ENCODE measurements around the gene ICE2. TPM values are rescaled to one million over a fixed set of nuclear protein-coding genes. Genes with fewer than 3 reads are reported as not detected.
A peak's percentile ranks its signal among the peaks of the same experiment; 100 is the strongest.

Gene ICE2
- total and polyA plus RNA-seq, 2 of the 8 experiments (the other 6 are each of a cell fraction or from before 2014, with no cell fraction given) = 40.0 to 87.3 TPM

DNA sequence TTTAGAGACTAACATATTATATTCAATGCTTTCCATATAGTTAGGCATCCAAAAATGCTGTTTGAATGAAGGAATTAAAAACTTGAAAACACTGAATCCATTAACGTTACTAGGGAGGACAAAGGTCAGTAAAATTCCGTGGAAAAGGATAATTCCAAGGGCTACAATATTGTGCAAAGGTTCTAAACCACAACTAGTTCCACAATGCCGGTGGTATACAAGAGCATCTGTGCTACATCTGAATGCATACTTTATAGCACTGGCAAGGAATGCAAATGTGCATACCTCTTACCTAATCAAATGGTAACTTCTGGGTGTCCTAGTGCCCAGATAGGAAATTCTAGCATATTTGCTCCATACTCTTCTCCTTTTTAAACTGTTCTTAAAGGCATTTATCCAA is 2.2 kb downstream of the ICE2 start:
- peak overlapping the region in 1 of 4 experiments; percentile 5; a peak in 1 of 8 replicates for H3K4me3 ChIP-seq (ENCODE audit: extremely low read depth in 1 of 4, insufficient read depth in 2 of 4, low read depth in 3 of 4, low read length in 4 of 4)
- H4K5ac ChIP-seq (ENCODE audit: insufficient read length, low read depth, low read length) = no peak overlapping the region
- no peak overlapping the region for H2BK120ac ChIP-seq (replicated peaks; ENCODE audit: low read depth, low read length)
- no peak overlapping the region for H3K4me2 ChIP-seq (ENCODE audit: insufficient read depth in 1 of 2, low read depth in 2 of 2, low read length in 2 of 2)
- peaks cover 2 to 12% (median 7%) of the 10 kb centered on the region in 4 experiments; a peak in 6 of 7 replicates for H3K4me1 ChIP-seq (replicated peaks in 1 of 4; ENCODE audit: control insufficient read depth in 3 of 4, insufficient read depth in 4 of 4, low read length in 3 of 4)
- FAIRE-seq (no peak), DNase-seq (ENCODE audit: low read depth in 1 of 2, low spot score in 2 of 2) (no peak)
- no peak overlapping the region for H3K56ac ChIP-seq (replicated peaks; ENCODE audit: insufficient read length, low read depth, low read length)
- H2AFZ ChIP-seq (ENCODE audit: low read length) = no peak overlapping the region
- H3K23ac ChIP-seq (ENCODE audit: insufficient read length) = no peak overlapping the region
- no peak overlapping the region for H2BK12ac ChIP-seq (ENCODE audit: low read depth, low read length)
- no peak overlapping the region for H4K91ac ChIP-seq (replicated peaks; ENCODE audit: insufficient read length, low read length)
- H3K4ac ChIP-seq (replicated peaks; ENCODE audit: insufficient read length, low read depth, low read length) = no peak overlapping the region
- POLR2A ChIA-PET (ENCODE audit: partially characterized antibody) = interaction anchor here (1.0 kb wide), 1 partner anchor 10 kb away, joined by 4 read pairs; no protein-coding TSS in a partner anchor
- no peak overlapping the region for H2BK5ac ChIP-seq (ENCODE audit: low read depth, low read length)
- H3K9me3 ChIP-seq (ENCODE audit: insufficient read depth in 2 of 2, low read depth in 1 of 2, low read length in 1 of 2) = no peaks in the 10 kb centered on the region
- H3K27ac ChIP-seq (ENCODE audit: low read depth, low read length) = no peak overlapping the region
- no peak overlapping the region for H3K9ac ChIP-seq (replicated peaks in 1 of 4; ENCODE audit: extremely low read depth in 1 of 4, low read depth in 3 of 4, low read length in 3 of 4)
- peaks cover 0 to 45% (median 9%) of the 10 kb centered on the region in 4 experiments; a peak in 7 of 8 replicates for H3K36me3 ChIP-seq (ENCODE audit: control insufficient read depth in 2 of 4, insufficient read depth in 4 of 4, low read length in 3 of 4)
- no peak overlapping the region for H3K18ac ChIP-seq (ENCODE audit: extremely low read depth, low read length)
- no peak overlapping the region for H2BK20ac ChIP-seq (ENCODE audit: low read length)
- no peak overlapping the region for H2BK15ac ChIP-seq (ENCODE audit: low read length)
- H3K23me2 ChIP-seq (ENCODE audit: low read depth, low read length) = peaks cover 9% of the 10 kb centered on the region
- no peaks in the 10 kb centered on the region for H3K27me3 ChIP-seq (replicated peaks in 1 of 4; ENCODE audit: control insufficient read depth in 3 of 4, extremely low read depth in 1 of 4, insufficient read depth in 3 of 4, low read length in 3 of 4)
- CTCF ChIA-PET (ENCODE audit: partially characterized antibody) = interaction anchor here (0.6 to 1.5 kb wide), 2 partner anchors 117 to 644 kb away, joined by 3 to 4 read pairs; no protein-coding TSS in a partner anchor
- H3K14ac ChIP-seq (ENCODE audit: insufficient read length) = no peak overlapping the region
- peaks cover 7 to 28% of the 10 kb centered on the region in 2 experiments; a peak in 3 of 4 replicates for H3K79me2 ChIP-seq (ENCODE audit: control insufficient read depth in 1 of 2, insufficient read depth in 2 of 2, low read length in 2 of 2)
- no peak overlapping the region for H4K8ac ChIP-seq (ENCODE audit: extremely low read depth, insufficient read depth, low read length)
- H2AK5ac ChIP-seq (ENCODE audit: low read depth, low read length) = no peak overlapping the region
- peaks cover 0 to 3% of the 10 kb centered on the region in 2 experiments for H4K20me1 ChIP-seq (replicated peaks in 1 of 2; ENCODE audit: control insufficient read depth in 1 of 2, insufficient read depth in 2 of 2, low read length in 2 of 2)
- 75% methylated on average over 3 of the region's 3 CpGs; no CpG with 5 or more reads in 1 of the 2 experiments for WGBS, 2 experiments (ENCODE audit: extremely low coverage in 1 of 2, insufficient coverage in 1 of 2, insufficient read length in 1 of 2, insufficient replicate concordance in 2 of 2, low coverage in 1 of 2, low lambda C conversion rate in 2 of 2, missing lambda C conversion rate in 1 of 2)
- peaks cover 7% of the 10 kb centered on the region for H3K79me1 ChIP-seq (ENCODE audit: low read depth, low read length)
- TF ChIP-seq YY1 (IDR thresholded peaks at IDR 0.05; ENCODE audit: low read depth, low read length) (no peak), FOSL1 (IDR thresholded peaks at IDR 0.05; ENCODE audit: insufficient read depth, low read depth, low read length) (no peak), RBBP5 (IDR thresholded peaks at IDR 0.05; ENCODE audit: borderline replicate concordance, low read depth, low read length) (no peak), SIN3A (conservative IDR thresholded peaks at IDR 0.05 in 1 of 2, IDR thresholded peaks at IDR 0.05 in 1 of 2; ENCODE audit: low read depth in 1 of 2, low read length in 2 of 2) (no peak), EP300 (IDR thresholded peaks at IDR 0.05; ENCODE audit: borderline replicate concordance in 1 of 2, low read depth in 2 of 2, low read length in 2 of 2) (no peak), JUN (IDR thresholded peaks at IDR 0.05; ENCODE audit: low read depth, low read length) (no peak), NRF1 (IDR thresholded peaks at IDR 0.05; ENCODE audit: low read depth, low read length) (no peak), TCF12 (IDR thresholded peaks at IDR 0.05; ENCODE audit: low read depth, low read length) (no peak), CTBP2 (IDR thresholded peaks at IDR 0.05; ENCODE audit: borderline replicate concordance, insufficient read depth, insufficient read length, low read length) (no peak), RNF2 (IDR thresholded peaks at IDR 0.05; ENCODE audit: borderline replicate concordance, low read depth, low read length, missing control alignments, poor library complexity, severe bottlenecking) (no peak), CHD2 (IDR thresholded peaks at IDR 0.05; ENCODE audit: low read length) (no peak)
- TF ChIP-seq, protein P1, sequence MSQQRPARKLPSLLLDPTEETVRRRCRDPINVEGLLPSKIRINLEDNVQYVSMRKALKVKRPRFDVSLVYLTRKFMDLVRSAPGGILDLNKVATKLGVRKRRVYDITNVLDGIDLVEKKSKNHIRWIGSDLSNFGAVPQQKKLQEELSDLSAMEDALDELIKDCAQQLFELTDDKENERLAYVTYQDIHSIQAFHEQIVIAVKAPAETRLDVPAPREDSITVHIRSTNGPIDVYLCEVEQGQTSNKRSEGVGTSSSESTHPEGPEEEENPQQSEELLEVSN (IDR thresholded peaks at IDR 0.05) = no peak

Measured in H1 (cell line).